ENCODE results near the gene CDH13. TPM values are rescaled to one million over a fixed set of nuclear protein-coding genes. Genes with fewer than 3 reads are reported as not detected.

CDH13 gene
- total and polyA plus RNA-seq, 2 experiments from 2014 or later: 1.2 to 1.5 TPM

DNA sequence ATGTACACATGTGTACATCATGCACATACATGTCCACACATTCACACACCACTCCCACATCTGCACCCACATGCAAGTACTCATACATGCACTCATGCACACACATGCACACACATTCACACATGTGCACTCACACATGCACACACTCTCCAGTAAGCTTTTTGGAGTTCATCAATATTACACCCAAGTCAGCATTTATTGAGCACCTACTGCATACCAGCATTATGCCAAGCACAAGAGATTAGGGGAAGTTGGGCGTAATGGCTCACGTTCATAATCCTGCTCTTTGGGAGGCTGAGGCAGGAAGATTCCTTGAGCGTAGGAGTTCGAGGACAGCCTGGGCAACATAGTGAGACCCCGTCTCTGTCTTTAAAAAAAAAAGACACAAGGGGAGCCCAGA is 1093.4 kb downstream of the CDH13 start:
- Histone ChIP-seq H3K4me1 (ENCODE audit: insufficient read depth) (no peaks in the 10 kb centered on the region), H3K27me3 (no peaks in the 10 kb centered on the region), H3K9me3 (ENCODE audit: low read depth) (no peaks in the 10 kb centered on the region), H3K9me2 (replicated peaks; ENCODE audit: insufficient read depth) (no peaks in the 10 kb centered on the region), H3K36me3 (replicated peaks; ENCODE audit: insufficient read depth, low read depth) (no peaks in the 10 kb centered on the region), H2AFZ (no peak overlapping the region), H3K4me2 (no peak overlapping the region), H3K27ac (no peak overlapping the region), H3K79me2 (no peaks in the 10 kb centered on the region), H3K4me3 (no peak overlapping the region), H4K20me1 (ENCODE audit: insufficient read depth, poor library complexity, severe bottlenecking) (no peaks in the 10 kb centered on the region)
- no peak for DNase-seq (ENCODE audit: low spot score)
- TF ChIP-seq, protein P1, sequence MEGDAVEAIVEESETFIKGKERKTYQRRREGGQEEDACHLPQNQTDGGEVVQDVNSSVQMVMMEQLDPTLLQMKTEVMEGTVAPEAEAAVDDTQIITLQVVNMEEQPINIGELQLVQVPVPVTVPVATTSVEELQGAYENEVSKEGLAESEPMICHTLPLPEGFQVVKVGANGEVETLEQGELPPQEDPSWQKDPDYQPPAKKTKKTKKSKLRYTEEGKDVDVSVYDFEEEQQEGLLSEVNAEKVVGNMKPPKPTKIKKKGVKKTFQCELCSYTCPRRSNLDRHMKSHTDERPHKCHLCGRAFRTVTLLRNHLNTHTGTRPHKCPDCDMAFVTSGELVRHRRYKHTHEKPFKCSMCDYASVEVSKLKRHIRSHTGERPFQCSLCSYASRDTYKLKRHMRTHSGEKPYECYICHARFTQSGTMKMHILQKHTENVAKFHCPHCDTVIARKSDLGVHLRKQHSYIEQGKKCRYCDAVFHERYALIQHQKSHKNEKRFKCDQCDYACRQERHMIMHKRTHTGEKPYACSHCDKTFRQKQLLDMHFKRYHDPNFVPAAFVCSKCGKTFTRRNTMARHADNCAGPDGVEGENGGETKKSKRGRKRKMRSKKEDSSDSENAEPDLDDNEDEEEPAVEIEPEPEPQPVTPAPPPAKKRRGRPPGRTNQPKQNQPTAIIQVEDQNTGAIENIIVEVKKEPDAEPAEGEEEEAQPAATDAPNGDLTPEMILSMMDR (IDR thresholded peaks at IDR 0.05; ENCODE audit: poor library complexity): no peak
- TF ChIP-seq EZH2phosphoT487 (IDR thresholded peaks at IDR 0.05; ENCODE audit: low read depth, severe bottlenecking, unreplicated experiment): no peak
- no peak for TF ChIP-seq EZH2 (IDR thresholded peaks at IDR 0.05; ENCODE audit: borderline replicate concordance)
- WGBS (ENCODE audit: low lambda C conversion rate, missing lambda C conversion rate): 94% methylated on average over 5 of the region's 5 CpGs

DNA sequence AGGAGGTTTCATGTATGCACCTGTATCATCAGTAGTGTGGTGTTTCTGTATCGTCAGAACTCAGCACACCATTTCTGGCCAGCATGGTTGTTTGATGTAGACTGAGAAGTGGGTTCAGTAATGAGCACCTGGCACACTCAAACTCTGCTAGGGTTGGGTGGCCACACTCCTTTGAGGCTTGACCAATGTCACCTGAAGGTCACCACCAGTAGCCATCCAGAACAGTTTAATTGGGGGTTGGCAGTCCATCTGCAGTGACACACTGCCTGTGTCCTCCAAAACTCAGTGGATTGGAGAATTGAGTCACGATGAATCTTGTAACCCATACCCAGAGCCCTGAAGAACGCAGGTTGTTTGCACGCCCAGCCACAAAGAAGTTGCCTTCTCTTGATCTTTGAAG is 1094.2 kb downstream of the CDH13 start:
- H3K27me3 ChIP-seq: no peaks in the 10 kb centered on the region
- TF ChIP-seq EZH2 (IDR thresholded peaks at IDR 0.05; ENCODE audit: borderline replicate concordance) (no peak), EZH2phosphoT487 (IDR thresholded peaks at IDR 0.05; ENCODE audit: low read depth, severe bottlenecking, unreplicated experiment) (no peak)
- TF ChIP-seq, protein P1 (IDR thresholded peaks at IDR 0.05; ENCODE audit: poor library complexity): no peak
- H3K79me2 ChIP-seq: no peaks in the 10 kb centered on the region
- H3K9me3 ChIP-seq (ENCODE audit: low read depth): no peaks in the 10 kb centered on the region
- H4K20me1 ChIP-seq (ENCODE audit: insufficient read depth, poor library complexity, severe bottlenecking): no peaks in the 10 kb centered on the region
- H3K36me3 ChIP-seq (replicated peaks; ENCODE audit: insufficient read depth, low read depth): no peaks in the 10 kb centered on the region
- no peaks in the 10 kb centered on the region for H3K4me1 ChIP-seq (ENCODE audit: insufficient read depth)
- no peak overlapping the region for H3K4me3 ChIP-seq
- 67% methylated on average over 4 of the region's 4 CpGs for WGBS (ENCODE audit: low lambda C conversion rate, missing lambda C conversion rate)
- no peaks in the 10 kb centered on the region for H3K9me2 ChIP-seq (replicated peaks; ENCODE audit: insufficient read depth)
- H3K27ac ChIP-seq: no peak overlapping the region
- no peak overlapping the region for H3K4me2 ChIP-seq
- H2AFZ ChIP-seq: no peak overlapping the region
- DNase-seq (ENCODE audit: low spot score): no peak

DNA sequence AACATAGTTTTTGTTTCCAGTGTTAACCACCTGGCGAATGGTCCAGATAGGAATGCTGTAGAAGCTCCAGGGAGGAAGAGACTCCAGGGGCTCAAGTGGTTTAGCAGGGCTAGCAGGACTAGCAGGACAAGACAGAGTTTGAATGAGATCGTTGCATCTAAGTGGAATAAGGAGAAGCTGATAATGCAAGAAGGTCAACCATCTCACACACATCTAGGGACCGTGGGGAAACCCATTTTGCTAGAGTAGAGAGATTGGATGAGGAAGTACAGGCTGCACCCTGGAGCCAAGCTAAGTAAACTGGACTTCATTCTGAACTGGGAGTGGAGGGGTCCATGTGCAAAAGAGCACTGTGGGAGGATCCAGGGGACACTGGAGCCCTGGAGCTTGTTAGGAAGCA is 1094.9 kb downstream of the CDH13 start:
- H3K36me3 ChIP-seq (replicated peaks; ENCODE audit: insufficient read depth, low read depth): no peaks in the 10 kb centered on the region

More for the DNA sequence above, 1094.9 kb downstream of the CDH13 start:
- Histone ChIP-seq H3K79me2 (no peaks in the 10 kb centered on the region), H2AFZ (no peak overlapping the region), H3K27me3 (no peaks in the 10 kb centered on the region), H3K4me2 (no peak overlapping the region), H3K4me1 (ENCODE audit: insufficient read depth) (no peaks in the 10 kb centered on the region), H3K27ac (no peak overlapping the region), H3K9me3 (ENCODE audit: low read depth) (no peaks in the 10 kb centered on the region), H3K4me3 (no peak overlapping the region), H3K9me2 (replicated peaks; ENCODE audit: insufficient read depth) (no peaks in the 10 kb centered on the region), H4K20me1 (ENCODE audit: insufficient read depth, poor library complexity, severe bottlenecking) (no peaks in the 10 kb centered on the region)
- TF ChIP-seq, protein P1 (IDR thresholded peaks at IDR 0.05; ENCODE audit: poor library complexity): no peak
- no peak for TF ChIP-seq EZH2phosphoT487 (IDR thresholded peaks at IDR 0.05; ENCODE audit: low read depth, severe bottlenecking, unreplicated experiment)
- no peak for TF ChIP-seq EZH2 (IDR thresholded peaks at IDR 0.05; ENCODE audit: borderline replicate concordance)
- no peak for DNase-seq (ENCODE audit: low spot score)
- WGBS (ENCODE audit: low lambda C conversion rate, missing lambda C conversion rate): 75% methylated on average over 3 of the region's 3 CpGs

Data from hepatocyte (in vitro differentiated cells).